Smooth muscle cell (in vitro differentiated cells): ENCODE data around the gene ULK1. TPM values are rescaled to one million over a fixed set of nuclear protein-coding genes. Genes with fewer than 3 reads are reported as not detected.

Experiments
- DNase-seq: peaks from one replicate; lab custom pipeline; 2025; ENCODE audit not compliant: unreplicated experiment; lab: John Stamatoyannopoulos, UW
- H2AFZ ChIP-seq: fragments of 200-600 bp; sonication (generic); 2 replicates; pipeline ENCODE4 v1.6.0; 2016; ENCODE audit warnings: antibody characterized with exemption, low read depth, mild to moderate bottlenecking
- H3F3A ChIP-seq: fragments of 200-600 bp; sonication (generic); 2 replicates; pipeline ENCODE4 v1.6.0; 2017; ENCODE audit warnings: antibody characterized with exemption, low read depth
- H3K27ac ChIP-seq: fragments of 200-600 bp; sonication (generic); 2 replicates; pipeline ENCODE4 v1.5.1; 2016; ENCODE audit warnings: low read depth, mild to moderate bottlenecking
- H3K27me3 ChIP-seq: fragments of 200-600 bp; sonication (generic); 2 replicates; pipeline ENCODE4 v1.6.1; 2016; ENCODE audit warnings: low read depth, mild to moderate bottlenecking
- H3K36me3 ChIP-seq: fragments of 200-600 bp; sonication (generic); 2 replicates; pipeline ENCODE4 v1.5.1; 2016; ENCODE audit warnings: low read depth
- H3K4me1 ChIP-seq: fragments of 200-600 bp; sonication (generic); 2 replicates; pipeline ENCODE4 v1.5.1; 2016; ENCODE audit warnings: low read depth
- H3K4me2 ChIP-seq: fragments of 200-600 bp; sonication (generic); 2 replicates; pipeline ENCODE4 v1.6.0; 2016; ENCODE audit warnings: mild to moderate bottlenecking
- H3K4me3 ChIP-seq: fragments of 200-600 bp; sonication (generic); 2 replicates; pipeline ENCODE4 v1.5.1; 2016; ENCODE audit warnings: mild to moderate bottlenecking
- H3K79me2 ChIP-seq: fragments of 200-600 bp; sonication (generic); 2 replicates; pipeline ENCODE4 v1.6.0; 2016; ENCODE audit warnings: low read depth, mild to moderate bottlenecking
- H3K9ac ChIP-seq: fragments of 200-600 bp; sonication (generic); 2 replicates; pipeline ENCODE4 v1.6.0; 2016; ENCODE audit warnings: low read depth
- H3K9me3 ChIP-seq: fragments of 200-600 bp; sonication (generic); replicated peaks from 2 replicates; pipeline ENCODE4 v1.5.1; 2016; ENCODE audit warnings: low read depth
- H4K20me1 ChIP-seq: fragments of 200-600 bp; sonication (generic); 2 replicates; pipeline ENCODE4 v1.6.0; 2016; ENCODE audit warnings: low read depth
- WGBS: methylation state at CpG from one replicate; pipeline ENCODE4 v1.1.7; 2016; ENCODE audit warnings: low lambda C conversion rate; 5-methylcytosine and 5-hydroxymethylcytosine counted together
- polyA plus RNA-seq: library from polyadenylated mRNA; unstranded; fragments of >200 nt; fragmentation: Nextera tagmentation; extraction: Ambion mirVana; gene quantifications from 2 replicates; pipeline ENCODE4 v1.2.1, GENCODE V29; 2016
- total RNA-seq: library from RNA; depleted of rRNA; stranded (reverse); fragments of >200 nt; gene quantifications from 2 replicates; pipeline ENCODE4 v1.2.3, GENCODE V29; 2014
- TF ChIP-seq, protein P1 (sequence below): fragments of 200-600 bp; sonication (generic); IDR thresholded peaks from 2 replicates; pipeline ENCODE4 v1.5.1; 2017; ENCODE audit warnings: borderline replicate concordance, mild to moderate bottlenecking, antibody characterized with exemption; ENCODE audit not compliant: insufficient read depth, poor library complexity, severe bottlenecking

Gene ULK1
- total and polyA plus RNA-seq, 2 experiments from 2014 or later, result 8.5 to 10.5 TPM

DNA sequence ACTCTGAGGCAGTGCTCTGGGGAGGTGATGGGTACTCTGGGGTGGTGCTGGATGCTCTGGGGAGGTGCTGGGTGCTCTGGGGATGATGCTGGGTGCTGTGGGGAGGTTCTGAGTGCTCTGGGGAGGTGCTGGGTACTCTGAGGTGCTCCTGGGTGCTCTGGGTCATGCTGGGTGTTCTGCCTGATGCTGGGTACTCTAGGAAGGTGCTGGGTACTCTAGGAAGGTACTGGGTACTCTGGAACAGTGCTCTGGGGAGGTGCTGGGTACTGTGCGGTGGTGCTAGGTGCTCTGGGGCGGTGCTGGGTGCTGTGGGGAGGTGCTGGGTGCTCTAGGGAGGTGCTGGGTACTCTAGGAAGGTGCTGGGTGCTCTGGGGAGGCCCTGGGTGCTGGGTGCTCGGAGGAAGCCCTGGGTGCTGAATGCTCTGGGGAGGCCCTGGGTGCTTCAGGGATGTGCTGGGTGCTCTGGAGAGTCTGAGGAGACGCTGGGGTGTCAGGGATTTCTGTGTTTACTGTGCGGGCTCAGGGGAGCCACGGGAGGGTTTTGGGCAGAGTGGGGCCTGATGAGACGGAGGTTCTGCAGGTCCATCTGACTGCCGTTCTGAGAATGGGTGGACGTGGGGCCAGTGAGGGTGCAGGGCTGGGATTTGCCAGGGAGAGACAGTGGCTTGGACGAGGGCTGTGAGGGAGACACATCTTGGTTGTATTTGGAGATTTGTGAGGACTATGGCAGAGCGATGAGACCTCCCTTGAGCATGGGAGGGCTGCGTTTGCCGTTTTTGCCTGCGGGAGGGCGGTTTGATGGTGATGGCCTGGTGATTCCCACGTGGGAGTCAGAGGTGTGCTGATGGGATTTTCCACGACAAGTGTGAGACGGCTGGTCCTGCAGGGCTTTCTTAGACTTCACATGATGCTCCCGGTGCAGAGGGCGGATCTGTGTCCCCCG is 36.2 kb upstream of the ULK1 start:
- Histone ChIP-seq H4K20me1 (no peaks in the 10 kb centered on the region), H2AFZ (no peak overlapping the region), H3K4me3 (no peak overlapping the region), H3K9me3 (no peaks in the 10 kb centered on the region), H3K4me1 (peaks cover 12% of the 10 kb centered on the region), H3K36me3 (no peaks in the 10 kb centered on the region), H3K9ac (no peak overlapping the region), H3K4me2 (no peak overlapping the region), H3K79me2 (no peaks in the 10 kb centered on the region), H3K27me3 (no peaks in the 10 kb centered on the region), H3K27ac (no peak overlapping the region), H3F3A (peaks cover 6% of the 10 kb centered on the region)
- 90% methylated on average over 21 of the region's 21 CpGs for WGBS
- TF ChIP-seq, protein P1, sequence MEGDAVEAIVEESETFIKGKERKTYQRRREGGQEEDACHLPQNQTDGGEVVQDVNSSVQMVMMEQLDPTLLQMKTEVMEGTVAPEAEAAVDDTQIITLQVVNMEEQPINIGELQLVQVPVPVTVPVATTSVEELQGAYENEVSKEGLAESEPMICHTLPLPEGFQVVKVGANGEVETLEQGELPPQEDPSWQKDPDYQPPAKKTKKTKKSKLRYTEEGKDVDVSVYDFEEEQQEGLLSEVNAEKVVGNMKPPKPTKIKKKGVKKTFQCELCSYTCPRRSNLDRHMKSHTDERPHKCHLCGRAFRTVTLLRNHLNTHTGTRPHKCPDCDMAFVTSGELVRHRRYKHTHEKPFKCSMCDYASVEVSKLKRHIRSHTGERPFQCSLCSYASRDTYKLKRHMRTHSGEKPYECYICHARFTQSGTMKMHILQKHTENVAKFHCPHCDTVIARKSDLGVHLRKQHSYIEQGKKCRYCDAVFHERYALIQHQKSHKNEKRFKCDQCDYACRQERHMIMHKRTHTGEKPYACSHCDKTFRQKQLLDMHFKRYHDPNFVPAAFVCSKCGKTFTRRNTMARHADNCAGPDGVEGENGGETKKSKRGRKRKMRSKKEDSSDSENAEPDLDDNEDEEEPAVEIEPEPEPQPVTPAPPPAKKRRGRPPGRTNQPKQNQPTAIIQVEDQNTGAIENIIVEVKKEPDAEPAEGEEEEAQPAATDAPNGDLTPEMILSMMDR, result no peak
- DNase-seq, result no peak

DNA sequence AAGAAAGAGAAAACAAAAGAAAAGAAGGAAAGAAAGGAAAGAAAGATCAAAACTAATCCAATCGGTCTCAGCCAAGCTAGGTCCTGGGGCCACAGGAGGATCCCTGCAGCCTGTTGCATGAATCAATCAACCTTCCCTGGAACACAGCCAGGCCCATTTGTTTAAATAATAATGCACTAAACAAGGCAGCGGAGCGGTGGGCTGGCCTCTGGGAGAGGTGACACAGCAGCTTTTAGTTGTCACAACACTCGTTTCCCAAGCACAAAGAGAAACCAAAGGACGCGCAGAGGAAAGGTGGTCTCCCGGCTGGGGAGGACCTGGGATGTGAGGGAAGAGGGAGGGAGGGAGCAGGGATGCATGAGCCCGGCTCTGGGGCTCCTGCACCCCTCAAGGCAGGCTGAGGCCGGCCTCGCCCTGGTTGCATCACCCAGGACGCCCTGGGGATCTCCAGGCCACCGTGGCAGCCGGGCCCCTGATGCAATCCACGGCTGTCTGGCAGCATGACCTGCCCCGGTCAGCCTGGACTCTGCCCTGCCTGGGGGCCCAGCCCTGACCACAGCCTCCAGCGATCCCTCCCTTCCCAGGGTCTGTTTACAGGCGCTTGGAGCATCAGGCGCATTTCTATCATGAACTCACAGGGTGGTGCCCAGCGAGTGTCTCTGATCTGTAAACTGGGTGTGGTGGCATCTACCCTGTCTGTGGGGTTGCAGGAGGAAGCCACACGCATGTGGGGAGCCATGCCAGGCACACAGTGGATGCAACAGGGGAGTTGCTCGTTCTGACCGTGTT is 33.8 kb upstream of the ULK1 start:
- H3K4me3 ChIP-seq, result peak overlapping the region; percentile 39

DNA sequence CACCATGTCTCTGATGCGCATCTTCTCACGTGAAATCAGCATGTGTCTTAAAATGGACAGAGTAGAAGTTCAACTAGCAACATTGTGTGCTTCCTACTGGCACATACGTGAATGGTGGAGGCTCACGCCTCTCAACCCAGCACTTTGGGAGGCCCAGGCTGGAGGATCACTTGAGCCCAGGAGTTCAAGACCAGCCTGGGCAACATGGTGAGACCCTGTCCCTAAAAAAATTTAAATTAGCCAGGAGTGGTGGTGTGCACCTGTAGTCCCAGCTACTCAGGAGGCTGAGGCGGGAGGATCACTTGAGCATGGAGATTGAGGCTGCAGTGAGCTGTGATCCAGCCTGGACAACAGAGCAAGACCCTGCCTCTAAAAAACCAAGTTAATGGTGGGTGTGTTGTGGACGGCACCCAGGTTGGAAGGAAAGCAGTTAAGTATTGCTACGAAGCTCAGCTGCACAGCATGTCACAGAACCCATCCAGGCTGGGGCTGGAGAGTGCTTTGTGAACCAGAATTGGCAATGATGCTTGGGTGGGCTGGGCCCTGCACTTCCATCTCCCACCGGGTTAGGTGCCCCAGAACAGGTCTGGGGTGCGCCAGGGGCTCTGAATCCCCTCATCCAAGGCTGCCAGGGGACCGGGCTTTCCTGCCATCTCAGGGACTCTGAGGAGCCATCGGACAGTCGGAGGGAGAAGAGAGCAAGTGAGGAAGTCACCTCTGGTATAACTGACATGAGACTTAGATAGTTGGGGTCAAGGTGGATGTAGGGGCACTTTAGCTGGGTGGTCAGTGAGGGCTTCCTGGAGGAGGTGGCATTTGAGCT is 33.0 kb upstream of the ULK1 start:
- Histone ChIP-seq H3K4me2 (no peak overlapping the region), H3K4me3 (no peak overlapping the region), H3K27me3 (no peaks in the 10 kb centered on the region), H2AFZ (no peak overlapping the region), H3K79me2 (no peaks in the 10 kb centered on the region), H3K9ac (peak overlapping the region; percentile 80), H3K9me3 (no peaks in the 10 kb centered on the region), H3F3A (peaks cover 6% of the 10 kb centered on the region), H3K36me3 (no peaks in the 10 kb centered on the region), H3K4me1 (peaks cover 14% of the 10 kb centered on the region), H3K27ac (peak overlapping the region; percentile 89), H4K20me1 (no peaks in the 10 kb centered on the region)
- TF ChIP-seq, protein P1, result no peak
- 94% methylated on average over 12 of the region's 12 CpGs for WGBS
- no peak for DNase-seq

More for the DNA sequence above, 33.8 kb upstream of the ULK1 start:
- Histone ChIP-seq H3F3A (peaks cover 6% of the 10 kb centered on the region), H3K27me3 (no peaks in the 10 kb centered on the region), H3K27ac (peak overlapping the region; percentile 89), H4K20me1 (no peaks in the 10 kb centered on the region), H2AFZ (peak overlapping the region; percentile 95), H3K9me3 (no peaks in the 10 kb centered on the region), H3K36me3 (no peaks in the 10 kb centered on the region), H3K4me1 (peaks cover 14% of the 10 kb centered on the region), H3K4me2 (peak overlapping the region; percentile 82), H3K9ac (peak overlapping the region; percentile 80), H3K79me2 (no peaks in the 10 kb centered on the region)
- DNase-seq, result peak; percentile 41
- 22% methylated on average over 22 of the region's 22 CpGs for WGBS
- TF ChIP-seq, protein P1, result no peak
